Stimulated activated CD8-positive, alpha-beta memory T cell treated with anti-CD3 and anti-CD28 coated beads, Interleukin-7, amount 100 ng/mL, for 24 hours (primary cell): ENCODE data around the gene ZNF561.
"Not testable (repeated sequence)": the region's sequence is repeated elsewhere in the genome, so short reads cannot be mapped to it uniquely, and the experiment has no call there.

Experiments used
- DNase-seq: peaks from one replicate; pipeline ENCODE4 v3.0.0-alpha.2; 2020; ENCODE audit warnings: low read depth

ZNF561 gene

GRCh38 chr19:9621156-9622037, at the start of gene ZNF561:
Gene ZNF561 (minus strand): TSS chr19:9621232. CDS start chr19:9619456, 1,776 bp downstream.
- peak; percentile 76 for DNase-seq

DNA sequence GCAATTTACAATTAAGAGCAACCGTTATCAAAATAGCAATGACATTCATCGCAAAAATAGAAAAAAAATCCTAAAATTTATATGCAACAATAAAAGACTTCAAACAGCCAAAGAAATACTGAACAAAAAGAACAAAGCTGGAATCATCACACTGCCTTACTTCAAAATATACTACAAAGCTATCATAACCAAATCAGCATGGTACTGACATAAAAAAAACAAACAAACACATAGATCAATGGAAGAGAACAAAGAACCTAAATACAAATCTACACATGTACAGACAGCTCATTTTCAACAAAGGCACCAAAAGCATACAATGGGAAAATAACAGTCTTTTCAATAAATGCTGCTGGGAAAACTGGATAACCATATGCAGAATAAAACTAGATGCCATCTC, 47.5 kb upstream of the ZNF561 start:
- DNase-seq: no peak

- DNase-seq: no peak
These were observed 46.9 kb upstream of the ZNF561 start for GRCh38 chr19:9667898-9668297.

GRCh38 chr19:9658769-9659168, 37.7 kb upstream of the ZNF561 start:
- no peak for DNase-seq

- not testable (repeated sequence) for DNase-seq
These were observed 32.1 kb upstream of the ZNF561 start for GRCh38 chr19:9653066-9653555.

DNA sequence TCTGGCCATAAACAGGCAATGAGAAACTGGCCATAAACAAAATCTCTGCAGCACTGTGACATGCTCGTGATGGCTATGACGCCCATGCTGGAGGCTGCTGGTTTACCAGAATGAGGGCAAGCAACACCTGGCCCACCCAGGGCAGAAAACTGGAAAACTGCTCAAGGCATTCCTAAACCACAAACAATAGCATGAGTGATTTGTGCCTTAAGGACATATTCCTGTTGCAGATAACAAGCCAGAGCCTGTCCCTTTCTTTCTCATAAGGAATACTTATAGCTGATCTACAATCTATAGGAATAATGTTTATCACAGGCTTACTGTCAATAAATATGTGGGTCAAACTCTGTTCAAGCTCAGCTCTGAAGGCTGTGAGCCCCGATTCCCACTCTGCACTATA, 30.4 kb upstream of the ZNF561 start:
- DNase-seq: not testable (repeated sequence)

- no peak for DNase-seq
These were observed 29.3 kb upstream of the ZNF561 start for GRCh38 chr19:9650345-9650744.

GRCh38 chr19:9645472-9645871, 24.4 kb upstream of the ZNF561 start:
- no peak for DNase-seq

DNA sequence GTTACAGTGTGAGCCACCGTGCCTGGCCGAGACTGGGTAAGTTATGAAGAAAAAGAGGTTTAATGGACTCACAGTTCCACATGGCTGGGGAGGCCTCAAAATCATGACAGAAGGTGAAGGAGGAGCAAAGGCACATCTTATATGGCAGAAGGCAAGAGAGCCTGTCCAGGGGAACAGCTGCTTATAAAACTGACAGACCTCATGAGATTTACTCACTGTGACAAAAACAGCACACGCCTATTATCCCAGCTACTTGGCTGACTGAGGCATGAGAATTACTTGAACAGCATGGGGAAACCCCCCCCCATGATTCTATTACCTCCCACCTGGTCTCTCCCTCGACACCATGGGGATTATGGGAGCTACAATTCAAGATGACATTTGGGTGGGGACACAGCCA, 23.4 kb upstream of the ZNF561 start:
- no peak for DNase-seq

- no peak for DNase-seq
These were observed 20.8 kb upstream of the ZNF561 start for GRCh38 chr19:9641810-9642209.

- DNase-seq: no peak
These were observed 19.9 kb upstream of the ZNF561 start for GRCh38 chr19:9640956-9641355.

- no peak for DNase-seq
These were observed 15.0 kb upstream of the ZNF561 start for GRCh38 chr19:9636018-9636417.

- no peak for DNase-seq
These were observed 6.8 kb upstream of the ZNF561 start for GRCh38 chr19:9627856-9628255.

DNA sequence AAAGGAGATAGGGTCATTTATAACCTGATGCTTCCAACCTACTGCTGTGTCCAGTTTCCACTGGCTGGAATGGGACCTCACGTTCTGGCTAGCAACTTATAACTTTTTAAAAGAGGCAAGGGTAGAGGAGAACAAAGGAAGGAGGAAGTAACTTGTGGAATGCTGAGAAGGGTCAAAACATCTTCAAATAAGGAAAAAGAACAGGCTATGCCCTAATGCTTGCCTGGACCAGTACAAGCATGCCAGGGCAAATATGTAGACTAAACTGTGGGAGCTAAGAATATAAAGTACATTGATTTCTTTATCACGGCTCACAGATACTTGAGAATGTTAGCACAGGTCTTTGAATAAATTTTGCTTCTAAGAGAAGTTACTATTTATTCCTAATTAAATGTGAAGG, 1.5 kb upstream of the ZNF561 start:
- no peak for DNase-seq

DNA sequence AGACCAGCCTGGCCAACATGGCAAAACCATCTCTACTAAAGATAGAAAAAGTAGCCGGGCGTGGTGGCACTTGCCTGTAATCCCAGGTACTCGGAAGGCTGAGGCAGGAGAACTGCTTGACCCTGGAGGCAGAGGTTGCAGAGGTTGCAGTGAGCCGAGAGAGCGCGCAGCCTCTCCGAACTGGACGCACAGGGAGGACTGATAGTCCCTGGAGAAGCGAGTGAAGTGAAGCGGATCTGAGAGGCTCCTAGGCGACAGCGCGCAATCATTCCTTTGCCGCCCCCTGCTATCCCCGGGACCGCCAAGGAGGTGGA, 233 bp downstream of the ZNF561 start:
- DNase-seq: no peak

DNA sequence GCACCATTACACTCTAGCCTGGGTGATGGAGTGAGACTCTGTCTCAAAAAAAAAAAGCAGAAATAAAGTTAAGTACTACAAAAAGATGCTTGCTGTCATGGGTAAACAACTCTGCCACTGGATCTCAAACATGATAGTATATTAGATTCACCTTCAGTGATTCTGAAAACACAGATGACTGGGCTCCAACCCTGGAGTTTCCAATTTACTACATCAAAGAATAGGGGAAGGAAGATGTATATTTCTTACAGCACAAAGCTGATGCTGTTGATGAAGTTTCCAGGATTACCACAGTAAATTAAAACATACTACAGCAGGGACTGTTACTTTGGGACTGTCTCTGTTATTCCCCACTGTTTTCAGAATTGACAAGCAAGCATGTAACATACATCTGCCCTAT, 5.2 kb downstream of the ZNF561 start:
- no peak for DNase-seq

GRCh38 chr19:9610484-9611113, 10.4 kb downstream of the ZNF561 start:
- no peak for DNase-seq

DNA sequence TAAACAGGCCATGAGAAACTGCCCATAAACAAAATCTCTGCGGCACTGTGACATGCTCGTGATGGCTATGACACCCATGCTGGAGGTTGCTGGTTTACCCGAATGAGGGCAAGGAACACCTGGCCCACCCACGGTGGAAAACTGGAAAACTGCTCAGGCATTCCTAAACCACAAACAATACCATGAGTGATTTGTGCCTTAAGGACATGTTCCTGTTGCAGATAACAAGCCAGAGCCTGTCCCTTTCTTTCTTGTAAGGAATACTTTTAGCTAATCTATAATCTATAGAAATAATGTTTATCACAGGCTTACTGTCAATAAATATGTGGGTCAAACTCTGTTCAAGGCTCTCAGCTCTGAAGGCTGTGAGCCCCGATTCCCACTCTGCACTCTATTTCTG, 12.1 kb downstream of the ZNF561 start:
- no peak for DNase-seq

DNA sequence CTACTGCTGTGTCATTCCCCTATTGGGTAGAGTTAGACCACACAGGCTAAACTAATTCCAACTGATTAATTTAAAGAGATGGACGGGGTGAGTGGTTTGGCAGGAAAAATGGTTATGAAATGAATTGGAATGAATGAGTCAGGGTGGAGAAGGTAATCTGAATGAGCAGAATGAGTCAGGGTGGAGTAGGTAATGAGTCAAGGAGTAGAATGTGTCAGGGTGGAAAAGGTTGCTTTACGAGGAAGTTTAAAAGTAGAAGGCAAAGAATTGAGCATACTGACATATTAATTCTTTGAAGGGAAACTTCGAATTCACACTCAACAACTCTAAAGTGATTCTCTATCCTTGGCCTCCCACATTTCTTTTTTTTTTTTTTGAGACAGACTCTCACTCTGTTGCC, 24.0 kb downstream of the ZNF561 start:
- DNase-seq: no peak

DNA sequence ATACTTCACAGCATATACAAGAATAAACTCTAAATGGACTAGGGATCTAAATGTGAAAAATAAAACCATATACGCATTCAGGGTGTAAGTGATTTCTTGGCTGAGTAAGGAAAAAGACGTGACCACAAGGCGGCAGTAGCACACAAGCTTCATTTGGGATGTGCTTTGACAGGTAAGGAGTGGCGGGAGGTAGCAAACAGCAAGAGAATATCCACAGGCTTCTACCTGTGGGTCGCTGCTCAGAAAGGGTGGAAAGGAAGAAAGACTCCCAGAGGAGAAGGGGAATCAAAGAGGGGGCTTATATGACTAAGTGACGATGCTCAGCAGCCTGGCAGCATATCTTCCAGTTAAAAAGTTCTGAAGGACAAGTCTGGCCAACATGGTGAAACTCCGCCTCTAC, 34.3 kb downstream of the ZNF561 start:
- DNase-seq: peak; percentile 53

- DNase-seq: peak; percentile 66
These were observed 36.8 kb downstream of the ZNF561 start, which contains the start of gene ZNF121 for GRCh38 chr19:9584073-9584833. Gene ZNF121 (minus strand): TSS chr19:9584504. CDS start chr19:9568097, 16,407 bp downstream.

DNA sequence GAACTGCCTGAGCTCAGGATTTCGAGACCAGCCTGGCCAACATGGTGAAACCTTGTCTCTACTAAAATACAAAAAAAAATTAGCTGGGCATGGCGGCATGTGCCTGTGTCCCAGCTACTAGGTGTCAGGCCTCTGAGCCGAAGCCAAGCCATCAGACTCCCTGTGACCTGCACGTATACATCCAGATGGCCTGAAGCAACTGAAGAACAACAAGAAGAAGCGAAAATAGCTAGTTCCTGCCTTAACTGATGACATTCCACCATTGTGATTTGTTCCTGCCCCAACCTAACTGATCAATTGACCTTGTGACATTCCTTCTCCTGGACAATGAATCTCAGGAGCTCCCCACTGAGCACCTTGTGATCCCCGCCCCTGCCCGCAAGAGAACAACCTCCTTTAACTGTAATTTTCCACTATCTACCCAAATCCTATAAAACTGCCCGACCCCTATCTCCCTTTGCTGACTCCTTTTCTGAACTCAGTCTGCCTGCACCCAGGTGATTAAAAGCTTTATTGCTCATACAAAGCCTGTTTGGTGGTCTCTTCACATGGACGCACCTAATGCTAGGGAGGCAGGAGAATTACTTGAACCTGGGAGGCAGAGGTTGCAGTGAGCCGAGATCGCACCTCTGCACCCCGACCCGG, 38.8 kb downstream of the ZNF561 start:
- not testable (repeated sequence) for DNase-seq
